Cerebellar nuclear complex (tissue), 1 donor: ENCODE results near the gene ILRUN.
"Not testable (repeated sequence)": the region's sequence is repeated elsewhere in the genome, so short reads cannot be mapped to it uniquely, and the experiment has no call there.

ENCODE experiments used
- DNase-seq, 2 experiments: peaks; one replicate each; lab custom pipeline; 2025; lab: John Stamatoyannopoulos, UW

ILRUN gene

GRCh38 chr6:34697544-34697836 lies 923 bp upstream of the ILRUN start:
- DNase-seq = no peak

- no peak for DNase-seq
Observed at GRCh38 chr6:34696189-34696738, 303 bp downstream of the ILRUN start.

DNA sequence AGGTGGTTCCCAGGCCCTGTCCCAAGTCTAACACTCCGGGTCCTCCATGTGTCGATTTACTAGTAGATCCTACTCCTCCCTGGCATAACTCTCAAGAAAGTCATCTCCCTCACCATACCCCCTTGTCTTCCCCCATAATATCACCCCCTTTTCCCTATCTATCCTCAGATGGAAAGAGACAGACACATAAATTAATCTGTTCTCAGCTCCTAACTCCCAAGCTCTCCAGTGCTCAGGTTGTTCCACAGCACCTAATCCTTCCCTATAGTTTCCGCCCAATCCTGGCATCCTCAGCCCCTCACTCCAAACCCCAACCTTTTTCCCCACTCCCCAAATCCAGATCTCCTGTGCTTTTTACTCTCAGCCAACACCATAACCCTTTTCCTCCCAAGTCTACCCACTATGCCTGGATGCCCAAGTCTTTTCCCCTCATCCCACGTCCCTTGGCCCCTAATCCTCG lies 808 bp downstream of the ILRUN start:
- no peak for DNase-seq

DNA sequence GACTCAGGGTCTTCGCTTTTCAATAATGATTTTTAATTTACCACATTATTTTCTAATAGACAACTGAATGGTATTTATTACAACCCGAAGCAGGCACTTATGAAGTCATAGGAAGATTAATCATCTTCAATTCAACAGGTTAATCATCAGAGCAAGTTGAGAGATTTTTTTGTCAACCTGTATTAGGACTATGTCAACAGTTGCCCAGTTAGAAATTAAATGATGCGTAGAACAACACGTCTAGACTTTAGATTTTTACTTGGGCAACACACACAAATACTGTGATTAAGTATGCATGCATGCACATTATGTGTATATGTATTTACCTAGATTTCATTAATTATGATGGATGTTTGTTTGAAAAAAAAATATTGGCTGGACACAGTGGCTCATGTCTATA lies 4.3 kb downstream of the ILRUN start:
- DNase-seq = no peak

- DNase-seq = no peak
Observed at GRCh38 chr6:34689742-34690141, 6.8 kb downstream of the ILRUN start.

DNA sequence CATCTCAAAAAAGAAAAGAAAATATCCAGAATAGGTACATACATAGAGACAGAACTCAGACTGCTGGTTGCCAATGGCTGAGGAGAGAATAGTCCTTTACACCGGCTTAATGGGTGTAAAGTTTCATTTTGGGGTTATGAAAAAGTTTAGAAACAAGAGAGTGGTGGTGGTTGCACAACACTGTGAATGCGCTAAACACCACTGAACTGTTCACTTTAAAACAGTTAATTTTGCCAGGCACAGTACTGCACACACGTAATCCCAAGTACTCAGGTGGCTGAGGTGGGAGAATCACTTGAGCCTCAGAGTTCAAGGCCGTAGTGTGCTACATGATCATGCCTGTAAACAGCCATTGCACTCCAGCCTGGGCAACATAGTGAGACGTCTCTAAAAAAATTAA lies 7.6 kb downstream of the ILRUN start:
- DNase-seq = no peak

- DNase-seq = no peak
Observed at GRCh38 chr6:34684919-34685318, 11.6 kb downstream of the ILRUN start.

DNA sequence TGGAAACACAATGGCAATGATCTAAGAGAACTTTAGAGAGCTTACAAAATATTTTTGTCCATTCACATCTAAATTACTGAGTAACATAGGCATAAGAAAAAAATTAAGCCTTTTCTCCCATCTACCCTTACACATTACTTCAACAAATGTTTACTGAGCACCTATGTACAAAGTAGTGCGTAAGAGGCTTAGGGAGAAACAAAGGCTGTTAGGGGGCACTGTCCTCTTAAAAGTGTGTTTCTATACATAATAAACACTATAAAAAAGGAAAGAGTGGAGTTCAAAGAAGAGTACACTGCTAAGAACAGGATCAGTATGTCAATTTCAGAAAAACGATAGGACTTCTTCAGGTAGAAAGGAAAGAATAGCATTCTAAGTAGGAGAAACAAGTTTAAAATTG lies 12.2 kb downstream of the ILRUN start:
- DNase-seq = no peak

DNA sequence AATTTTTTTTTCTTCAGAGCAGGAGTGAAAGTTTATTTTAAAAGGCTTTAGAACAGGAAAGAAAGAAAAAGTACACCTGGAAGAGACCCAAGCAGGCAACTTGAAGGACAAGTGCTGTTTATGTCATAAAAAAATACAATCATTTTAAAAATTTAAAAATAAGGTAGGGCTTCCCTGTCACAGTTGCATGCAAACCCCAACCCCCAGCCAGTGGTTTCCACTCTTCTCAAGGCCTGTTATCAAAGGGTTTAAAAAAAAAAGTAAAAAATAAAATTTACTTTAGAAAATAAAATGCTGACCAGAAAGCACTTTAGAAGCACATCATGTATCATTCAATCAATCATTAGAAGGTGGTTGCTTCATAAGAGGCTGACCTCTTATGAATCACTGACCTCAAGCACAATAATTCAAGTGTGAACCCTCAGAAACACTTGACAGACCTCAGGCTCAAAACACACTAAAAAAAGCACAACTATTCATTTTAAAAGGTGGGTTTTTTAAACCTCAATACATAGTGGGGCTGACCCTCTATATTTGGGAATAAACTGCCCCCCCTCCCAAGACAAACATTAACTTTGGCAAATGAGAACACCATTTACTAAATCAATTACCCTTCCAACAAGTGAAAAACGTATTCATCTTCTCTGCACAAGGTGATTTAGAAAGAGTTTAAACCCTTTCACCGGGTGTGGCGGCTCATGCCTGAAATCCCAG lies 15.6 kb downstream of the ILRUN start:
- DNase-seq = no peak

DNA sequence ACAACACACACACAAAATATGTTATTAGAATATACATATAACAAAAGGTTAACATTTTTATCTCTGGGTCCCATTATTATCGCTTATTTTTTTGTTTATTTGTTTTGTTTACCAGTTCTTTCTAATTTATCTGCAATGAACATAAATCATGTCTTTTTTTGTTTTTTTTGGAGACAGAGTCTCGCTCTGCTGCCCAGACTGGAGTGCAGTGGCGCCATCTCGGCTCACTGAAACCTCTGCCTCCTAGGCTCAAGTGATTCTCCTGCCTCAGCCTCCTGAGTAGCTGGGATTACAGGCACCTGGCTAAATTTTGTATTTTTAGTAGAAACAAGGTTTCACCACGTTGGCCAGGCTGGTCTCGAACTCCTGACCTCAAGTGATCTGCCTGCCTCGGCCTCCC lies 16.3 kb downstream of the ILRUN start:
- DNase-seq = not testable (repeated sequence)

DNA sequence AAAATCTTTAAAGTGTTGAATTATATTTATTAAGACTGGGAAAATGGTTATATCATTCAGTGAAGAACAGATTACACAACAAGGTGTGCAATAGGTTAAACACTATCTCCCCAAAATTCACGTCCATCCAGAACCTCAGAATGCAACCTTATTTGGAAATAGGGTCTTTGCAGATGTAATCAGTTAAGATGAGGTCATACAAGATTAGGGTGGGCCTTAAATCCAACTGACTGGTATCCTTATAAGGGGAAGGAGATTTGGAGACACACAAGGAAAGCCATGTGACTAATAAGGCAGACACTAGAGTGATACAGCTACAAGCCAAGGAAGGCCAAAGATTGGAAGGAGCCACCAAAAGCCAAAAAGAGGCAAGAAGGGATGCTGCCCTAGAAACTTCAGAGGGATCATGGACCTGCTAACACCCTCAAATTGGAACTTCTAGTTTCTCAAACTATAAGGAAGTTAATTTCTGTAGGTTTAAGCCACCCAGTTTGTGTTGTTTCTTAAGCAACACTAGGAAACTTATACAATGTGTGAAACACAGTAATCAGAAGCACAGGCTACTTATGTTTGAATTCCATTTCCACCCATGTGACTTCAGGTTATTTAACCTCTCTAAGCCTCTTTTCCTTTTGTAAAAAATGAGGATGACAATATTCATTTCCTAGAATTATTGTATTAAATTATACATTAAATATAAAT lies 16.9 kb downstream of the ILRUN start:
- no peak for DNase-seq

- no peak for DNase-seq
Observed at GRCh38 chr6:34676140-34676539, 20.4 kb downstream of the ILRUN start.

GRCh38 chr6:34674930-34675329 lies 21.6 kb downstream of the ILRUN start:
- DNase-seq = not testable (repeated sequence)

DNA sequence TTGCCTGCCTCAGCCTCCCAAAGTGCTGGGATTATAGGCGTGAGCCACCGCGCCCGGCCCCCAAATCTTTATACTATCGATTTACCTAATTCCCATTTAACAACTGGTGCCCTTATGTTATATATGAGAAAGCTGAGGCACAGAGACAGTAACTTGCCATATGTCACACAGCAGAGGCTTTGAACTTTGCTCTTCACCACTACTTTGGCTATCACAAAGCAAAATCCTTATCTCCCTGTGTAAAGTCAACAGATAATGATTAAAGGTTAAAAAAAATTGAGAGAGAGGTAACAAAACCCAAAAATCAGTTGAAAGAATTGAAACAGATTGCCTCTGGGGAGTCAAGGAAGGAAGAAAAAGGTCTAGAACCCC lies 22.3 kb downstream of the ILRUN start:
- DNase-seq = no peak

- DNase-seq = no peak
Observed at GRCh38 chr6:34673064-34673463, 23.5 kb downstream of the ILRUN start.

GRCh38 chr6:34672657-34673043 lies 23.9 kb downstream of the ILRUN start:
- DNase-seq = no peak

DNA sequence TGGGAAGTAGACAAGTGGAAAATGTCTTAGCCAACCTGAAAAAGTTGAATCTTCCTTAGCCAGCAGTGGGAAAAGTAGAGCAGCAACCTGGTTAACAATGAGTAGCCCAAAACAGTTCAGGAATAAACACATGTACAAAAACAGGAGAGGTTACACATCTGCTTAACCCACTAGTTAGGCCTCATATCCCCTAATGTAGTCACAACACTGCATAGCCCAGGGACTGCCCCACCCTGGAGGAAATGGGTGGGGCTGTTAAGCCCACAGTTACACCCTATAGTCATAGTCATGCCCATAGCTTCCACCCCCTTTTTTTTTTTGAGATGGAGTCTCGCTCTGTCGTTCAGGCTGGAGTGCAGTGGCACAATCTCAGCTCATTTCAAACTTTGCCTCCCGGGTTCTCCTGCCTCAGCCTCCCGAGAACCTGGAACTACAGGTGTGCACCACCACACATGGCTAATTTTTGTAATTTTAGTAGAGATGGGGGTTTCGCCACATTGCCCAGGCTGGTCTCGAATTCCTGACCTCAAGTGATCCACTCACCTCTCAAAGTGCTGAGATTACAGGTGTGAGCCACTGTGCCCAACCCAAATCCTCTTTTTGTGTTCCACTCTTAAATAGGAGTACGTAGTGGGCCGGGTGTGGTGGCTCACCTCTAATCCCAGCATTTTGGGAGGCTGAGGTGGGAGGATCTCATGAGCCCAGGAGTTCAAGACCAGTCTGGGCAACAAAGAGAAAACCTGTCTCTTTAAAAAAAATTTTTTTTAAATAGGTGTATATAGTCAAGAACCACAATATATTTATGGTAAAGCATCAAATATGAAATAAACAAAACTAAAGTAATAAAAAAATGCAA lies 24.5 kb downstream of the ILRUN start:
- DNase-seq = no peak

DNA sequence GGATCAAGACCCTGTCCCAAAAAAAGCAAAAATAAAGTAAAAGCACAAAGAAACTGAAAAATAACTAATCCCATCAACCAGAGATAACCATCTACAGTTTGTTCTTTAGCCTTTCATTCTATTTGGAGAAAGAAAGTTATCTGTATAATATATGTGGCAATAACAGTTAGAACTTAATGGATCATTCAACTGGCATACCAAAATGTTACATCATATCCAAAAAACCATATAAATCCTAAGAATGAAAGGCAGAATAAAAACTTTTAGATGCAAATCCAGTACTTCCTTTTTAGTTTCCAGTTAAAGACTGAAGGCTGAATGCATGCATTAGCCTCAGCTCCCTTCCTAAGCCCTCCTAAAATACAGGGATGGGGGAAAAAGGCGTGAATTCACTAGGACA lies 25.2 kb downstream of the ILRUN start:
- no peak for DNase-seq

GRCh38 chr6:34668799-34669198 lies 27.8 kb downstream of the ILRUN start:
- not testable (repeated sequence) for DNase-seq

- DNase-seq = no peak
Observed at GRCh38 chr6:34667481-34668238, 28.9 kb downstream of the ILRUN start.

DNA sequence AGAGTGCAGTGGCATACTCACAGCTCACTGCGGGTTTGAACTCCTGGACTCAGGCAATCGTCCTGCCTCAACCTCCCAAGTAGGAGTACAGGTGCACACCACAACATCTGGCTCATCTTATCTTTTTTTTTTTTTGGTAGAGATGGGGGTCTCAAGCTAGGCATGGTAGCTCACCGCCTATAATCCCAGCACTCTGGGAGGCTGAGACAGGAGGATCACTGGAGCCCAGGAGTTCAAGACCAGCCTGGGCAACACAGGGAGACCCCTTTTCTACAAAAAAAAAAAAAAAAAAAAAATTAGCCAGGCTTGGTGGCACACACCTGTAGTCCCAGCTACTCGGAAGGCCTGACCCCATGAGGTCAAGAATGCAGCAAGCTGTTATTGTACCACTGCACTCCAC lies 31.5 kb downstream of the ILRUN start:
- no peak for DNase-seq
